Measurements from ENCODE around the gene WIPF1. TPM values are rescaled to one million over a fixed set of nuclear protein-coding genes. Genes with fewer than 3 reads are reported as not detected.

The WIPF1 gene
- total RNA-seq, 1 donor from 2014 or later, result 20.6 TPM

GRCh38 chr2:174511580-174512260 is 85.9 kb downstream of the WIPF1 start:
- H3K9me3 Mint-ChIP-seq, result peaks cover 64% of the 10 kb centered on the region
- H3K27me3 Mint-ChIP-seq (ENCODE audit: low read depth), result no peaks in the 10 kb centered on the region
- no peak for DNase-seq (ENCODE audit: low spot score in 2 of 2, unreplicated experiment in 2 of 2)
- H3K4me3 Mint-ChIP-seq, result no peak overlapping the region
- no peaks in the 10 kb centered on the region for H3K4me1 Mint-ChIP-seq
- TF ChIP-seq CTCF (IDR thresholded peaks at IDR 0.05; ENCODE audit: unreplicated experiment), result no peak
- H3K27ac Mint-ChIP-seq, result no peak overlapping the region
- peaks cover 21% of the 10 kb centered on the region for H3K36me3 Mint-ChIP-seq

GRCh38 chr2:174510583-174511189 is 86.9 kb downstream of the WIPF1 start:
- no peak for TF ChIP-seq CTCF (IDR thresholded peaks at IDR 0.05; ENCODE audit: unreplicated experiment)
- peaks cover 19% of the 10 kb centered on the region for H3K36me3 Mint-ChIP-seq
- peaks cover 57% of the 10 kb centered on the region for H3K9me3 Mint-ChIP-seq
- no peaks in the 10 kb centered on the region for H3K27me3 Mint-ChIP-seq (ENCODE audit: low read depth)
- DNase-seq (ENCODE audit: low spot score in 2 of 2, unreplicated experiment in 2 of 2), result no peak
- no peaks in the 10 kb centered on the region for H3K4me1 Mint-ChIP-seq
- H3K4me3 Mint-ChIP-seq, result no peak overlapping the region
- no peak overlapping the region for H3K27ac Mint-ChIP-seq

Other genes starting within 250 kb of the WIPF1 start
- 26.5 to 29.0 TPM (median 26.8 TPM) in 3 replicates for gene SCRN3, start 202.1 kb downstream of the WIPF1 start, total RNA-seq
- gene GPR155, start 110.8 kb downstream of the WIPF1 start, total RNA-seq, result 4.4 to 7.2 TPM (median 4.6 TPM) in 3 replicates
- gene CHRNA1, start 166.7 kb upstream of the WIPF1 start, total RNA-seq, result 0.16 TPM in 1 of 3 replicates, not detected in the others

Data from mesothelial cell of epicardium (in vitro differentiated cells).